GM21723 (cell line): ENCODE results near the gene RNF157.

ENCODE experiments used
- ATAC-seq: cut with Tn5 transposase; IDR thresholded peaks from one replicate; pipeline ENCODE4 v1.9.1; 2021; ENCODE audit warnings: mild to moderate bottlenecking, moderate library complexity; ENCODE audit not compliant: unreplicated experiment

Gene RNF157

DNA sequence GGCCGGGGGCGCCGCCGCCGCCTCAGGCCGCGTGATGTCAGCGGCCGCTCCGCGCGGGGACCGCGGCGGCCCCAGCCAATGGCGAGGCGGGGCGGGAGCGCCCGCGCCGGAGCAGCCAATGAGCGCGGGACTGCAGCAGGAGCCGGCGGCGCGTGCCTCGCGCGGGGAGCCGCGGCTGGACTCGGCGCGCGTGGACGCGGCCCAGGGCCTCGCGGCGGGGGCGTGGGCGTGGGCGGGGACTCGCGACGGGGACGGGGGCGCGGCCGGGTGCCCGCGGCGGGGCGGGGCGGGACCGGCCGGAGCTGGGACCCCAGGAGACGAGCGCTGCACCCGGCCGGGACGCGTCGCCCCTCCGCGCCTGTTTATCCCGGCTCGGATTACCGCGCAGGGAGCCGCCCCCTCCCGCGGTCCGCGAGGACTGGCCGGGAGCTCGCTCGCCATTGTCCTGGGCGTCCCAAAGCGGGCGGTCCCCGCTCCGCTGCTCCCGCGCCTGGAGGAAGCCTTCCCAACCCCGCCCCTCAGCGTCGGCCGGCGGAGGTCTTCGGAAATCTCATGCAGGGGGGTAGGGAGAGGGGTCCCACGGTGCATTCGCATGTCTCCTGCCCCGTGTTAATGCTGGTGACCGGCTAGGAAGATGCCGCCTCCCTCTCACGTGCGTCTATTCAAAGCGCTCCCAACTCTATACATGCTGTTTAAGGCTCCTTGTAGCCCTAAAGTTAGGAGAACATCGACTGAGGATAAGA is at the start of gene RNF157:
RNF157 (minus strand) TSS at position 33 of the 743 bp plus-strand sequence. CDS start 253 bp downstream, outside the sequence.
- ATAC-seq, result peak; percentile 57

DNA sequence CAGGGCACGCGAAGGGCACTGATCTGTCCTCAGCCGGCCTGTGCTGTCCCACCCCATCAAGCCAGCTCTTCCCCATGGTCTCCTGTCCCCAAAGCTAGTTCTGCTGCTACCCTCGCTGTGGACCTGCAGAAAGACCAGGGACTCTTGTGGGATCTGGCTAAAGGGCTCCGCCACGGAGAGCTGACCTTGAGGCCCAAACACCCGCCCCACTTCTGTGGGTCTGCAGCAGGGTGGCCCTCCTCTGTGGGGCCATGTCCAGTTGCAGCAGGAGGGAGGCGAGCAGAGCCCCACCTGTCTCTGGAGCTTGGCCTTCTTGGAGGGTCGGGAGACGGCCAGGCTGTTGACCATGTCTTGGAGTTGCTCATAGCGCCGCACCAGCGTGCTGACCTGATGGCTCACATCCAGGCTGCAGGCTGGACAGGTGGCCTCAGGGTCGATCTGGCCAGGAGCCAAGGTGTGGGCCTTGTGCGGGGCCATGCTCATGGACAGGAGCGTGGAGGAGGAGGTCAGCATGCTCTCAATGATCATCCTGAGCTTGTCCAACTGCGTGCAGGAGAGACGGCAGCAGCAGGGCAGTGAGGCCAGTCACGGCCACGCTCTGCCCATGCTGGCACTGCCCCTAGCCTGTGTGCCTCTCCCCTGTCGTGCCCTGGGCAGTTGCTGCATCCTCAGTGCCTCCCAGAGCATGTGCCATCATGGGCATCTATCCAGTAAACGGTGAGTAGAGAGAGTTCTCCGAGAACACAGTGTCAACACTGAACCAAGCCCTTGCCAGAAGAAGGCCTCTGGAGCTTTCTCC is 41.5 kb upstream of the RNF157 start:
- ATAC-seq, result no peak

DNA sequence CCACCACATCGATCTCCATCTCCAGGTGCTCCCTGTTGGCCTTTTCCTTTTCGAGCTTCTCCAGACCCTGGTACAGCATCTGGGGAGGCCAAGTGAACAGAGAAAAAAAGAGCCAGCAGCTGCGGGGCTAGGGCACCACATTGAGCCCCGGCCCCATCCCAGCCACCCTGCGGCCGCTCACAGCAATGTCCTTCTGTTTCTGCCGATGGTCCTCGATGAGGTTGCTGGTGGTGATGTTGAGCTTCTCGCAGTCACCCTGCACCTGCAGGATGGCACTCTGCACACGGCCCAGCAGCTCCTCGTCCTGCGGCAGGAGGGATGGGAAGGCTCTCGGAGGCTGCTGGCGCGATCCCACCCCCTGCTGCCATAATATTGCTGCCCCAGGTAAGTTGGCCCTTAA is 40.4 kb upstream of the RNF157 start:
- no peak for ATAC-seq

DNA sequence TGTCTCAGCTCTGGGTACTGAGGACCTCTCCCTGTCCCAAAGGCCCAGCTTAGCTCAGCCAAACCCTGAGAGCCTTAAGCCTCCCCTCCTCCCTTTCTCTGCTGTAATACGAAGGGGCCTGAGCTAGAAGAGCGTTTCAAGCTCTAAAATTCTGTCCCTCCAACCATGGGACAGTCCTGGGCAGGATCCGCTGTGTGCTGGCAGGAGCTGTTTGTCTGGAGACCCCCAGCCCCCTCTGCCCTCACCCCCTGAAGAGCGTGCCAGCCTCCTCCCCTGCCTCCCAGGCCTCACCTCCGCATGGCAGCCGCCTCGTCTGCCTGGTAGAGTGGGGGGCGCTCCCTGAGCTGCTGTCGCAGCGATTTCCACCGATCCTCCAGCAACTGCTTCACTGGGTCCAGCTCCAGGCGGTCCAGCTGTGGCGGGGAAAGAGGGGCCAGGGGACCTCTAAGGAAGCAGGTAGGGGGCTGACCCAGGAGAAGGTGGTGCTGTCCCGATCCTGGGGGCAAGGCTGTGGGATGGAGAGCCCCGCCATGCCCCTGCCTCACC is 39.5 kb upstream of the RNF157 start:
- ATAC-seq, result no peak

DNA sequence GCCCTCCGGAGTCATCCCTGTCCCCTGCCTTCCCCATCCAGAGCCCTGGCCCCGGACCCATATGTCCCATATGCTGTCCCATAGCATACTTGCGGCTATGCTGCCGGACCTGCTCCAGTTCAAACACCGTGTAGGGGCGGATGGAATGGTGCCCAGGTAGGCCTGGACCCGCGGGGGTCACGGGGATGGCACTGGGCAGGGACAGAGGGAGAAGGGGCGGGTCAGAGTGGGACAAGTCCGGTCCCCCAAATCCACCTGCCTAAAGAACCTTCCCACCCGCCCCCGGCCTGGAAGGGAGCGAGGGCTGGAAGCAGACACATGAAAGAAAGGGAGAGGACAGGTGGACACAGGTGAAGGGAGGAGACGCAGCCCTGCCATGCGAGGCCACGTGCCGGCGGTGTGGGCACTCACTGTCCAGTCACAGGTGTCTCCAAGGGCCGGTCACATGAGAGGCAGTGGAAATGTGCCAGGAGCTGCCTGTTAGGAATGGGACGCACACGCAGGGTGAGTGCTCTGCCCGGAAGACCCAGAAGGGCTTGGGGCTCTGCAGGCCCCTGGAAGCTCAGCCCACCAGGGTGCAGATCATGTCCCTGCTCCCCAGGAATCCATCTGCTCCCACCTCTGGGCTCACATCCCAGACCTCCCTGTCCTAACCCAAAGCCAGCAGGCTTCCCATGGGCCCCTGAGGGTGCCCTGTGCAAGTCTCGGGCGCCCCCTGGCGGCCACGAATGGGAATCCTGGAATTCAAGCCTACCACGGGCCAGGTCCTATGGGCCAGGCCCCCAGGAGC is 38.9 kb upstream of the RNF157 start:
- ATAC-seq, result no peak

DNA sequence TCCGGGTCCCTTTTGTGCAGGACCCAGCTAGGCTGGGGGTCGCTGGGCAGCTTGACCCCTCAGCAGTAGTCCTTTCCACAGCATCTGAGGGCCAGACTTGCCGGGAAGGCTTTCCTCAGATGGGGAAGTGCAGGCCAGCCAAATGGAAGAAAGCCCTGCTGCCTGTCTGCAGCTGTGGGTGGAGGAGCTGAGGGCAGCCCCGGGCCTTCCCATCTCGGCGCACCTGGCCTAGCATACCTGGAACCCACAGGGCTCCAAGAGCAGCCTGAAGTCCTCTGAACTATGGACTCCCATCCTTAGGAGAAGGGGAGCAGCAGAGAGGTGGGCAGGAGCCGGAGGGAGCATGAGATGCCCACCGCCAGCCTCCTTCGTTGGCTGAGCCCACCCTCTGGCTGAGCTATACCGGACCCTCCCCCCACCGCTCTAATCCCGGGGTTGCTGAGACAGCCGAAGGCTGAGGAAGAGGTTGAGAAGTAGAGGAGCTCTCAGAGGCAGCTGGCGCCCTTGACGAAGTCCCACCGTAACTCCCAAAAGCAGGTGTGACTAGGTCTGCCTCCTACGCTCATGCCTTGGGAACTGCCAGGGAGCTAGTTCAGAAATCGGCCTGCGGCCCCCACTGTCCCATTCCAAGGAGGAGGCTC is 38.1 kb upstream of the RNF157 start:
- no peak for ATAC-seq

DNA sequence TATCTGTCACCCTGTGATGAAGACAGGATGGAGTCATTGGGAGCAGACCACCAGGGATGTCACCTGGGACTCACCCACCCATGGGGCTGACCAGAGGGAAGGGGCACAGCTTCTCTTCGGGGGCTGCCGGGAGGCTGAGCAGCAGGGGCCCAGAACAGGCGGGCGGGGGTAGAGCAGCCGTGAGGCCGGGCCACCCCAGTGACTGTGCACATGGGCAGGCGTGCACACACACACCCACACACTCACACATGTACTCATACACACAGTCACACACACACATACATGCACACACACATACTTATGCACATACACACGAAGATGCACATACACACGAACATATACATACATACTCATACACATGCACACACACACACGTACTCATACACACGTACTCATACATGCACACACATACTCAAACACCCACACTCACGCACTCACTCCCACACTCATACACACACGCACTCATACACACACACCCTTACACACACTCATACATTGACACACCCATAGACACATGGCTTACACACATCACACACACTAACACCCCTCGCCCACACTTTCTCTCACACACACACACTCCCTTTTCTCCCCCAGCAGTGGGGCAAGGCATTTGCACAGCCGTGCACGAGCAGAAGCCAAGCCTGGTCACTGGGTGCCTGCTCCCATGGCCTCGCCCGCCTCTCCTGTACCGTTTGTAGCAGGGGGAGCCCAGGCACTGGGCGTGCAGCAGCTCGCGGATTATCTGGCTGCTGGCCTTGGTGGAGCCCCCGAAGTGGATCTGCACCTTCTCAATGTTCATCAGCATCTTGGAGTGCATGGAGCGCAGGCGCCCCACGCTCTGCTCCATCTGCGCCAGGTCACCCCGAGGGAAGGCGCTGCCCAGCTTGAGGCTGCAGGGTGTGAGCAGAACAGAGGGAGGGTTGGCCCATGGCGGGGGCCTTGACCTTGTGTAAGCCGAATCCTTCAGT is 37.3 kb upstream of the RNF157 start:
- no peak for ATAC-seq

DNA sequence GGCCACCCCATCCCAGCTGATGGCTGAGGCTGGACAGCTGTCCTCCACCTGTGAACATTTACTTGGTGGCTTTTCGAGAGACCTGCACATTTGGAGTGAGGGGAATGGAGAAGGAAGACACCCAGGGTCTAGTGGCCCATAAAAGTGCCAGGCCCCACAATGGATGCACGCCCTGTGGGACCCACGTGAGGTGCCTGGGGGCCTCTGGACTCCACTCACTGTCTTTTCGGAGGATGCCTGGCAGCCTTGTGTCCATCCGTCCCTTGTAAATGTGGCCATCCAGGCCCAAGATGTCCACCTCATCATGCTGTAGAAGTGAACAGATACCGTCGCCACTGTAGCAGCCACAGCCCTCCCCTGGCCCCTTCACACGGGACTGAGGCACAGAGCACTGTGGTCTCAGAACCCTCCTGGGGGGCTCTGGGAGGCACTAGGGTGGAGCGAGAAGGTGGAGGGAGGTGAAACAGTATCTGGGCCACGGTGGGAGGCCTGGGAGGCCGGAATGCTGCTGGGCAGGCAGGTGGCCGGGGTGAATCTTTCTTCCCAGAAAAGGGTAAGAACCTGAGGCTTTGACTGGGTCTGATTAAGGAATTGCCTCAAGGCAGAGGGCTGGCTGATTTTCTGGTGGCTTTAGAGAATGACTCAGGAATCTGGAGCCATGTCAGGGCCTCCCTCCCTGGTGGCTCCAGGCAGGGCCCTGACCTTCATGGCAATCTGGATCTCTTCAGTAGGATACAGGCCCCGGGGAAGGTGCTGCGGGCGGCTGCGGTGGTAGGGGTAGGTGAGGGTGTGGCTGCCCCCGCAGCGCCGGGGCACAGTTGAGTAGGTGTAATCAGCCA is 36.4 kb upstream of the RNF157 start:
- ATAC-seq, result no peak

DNA sequence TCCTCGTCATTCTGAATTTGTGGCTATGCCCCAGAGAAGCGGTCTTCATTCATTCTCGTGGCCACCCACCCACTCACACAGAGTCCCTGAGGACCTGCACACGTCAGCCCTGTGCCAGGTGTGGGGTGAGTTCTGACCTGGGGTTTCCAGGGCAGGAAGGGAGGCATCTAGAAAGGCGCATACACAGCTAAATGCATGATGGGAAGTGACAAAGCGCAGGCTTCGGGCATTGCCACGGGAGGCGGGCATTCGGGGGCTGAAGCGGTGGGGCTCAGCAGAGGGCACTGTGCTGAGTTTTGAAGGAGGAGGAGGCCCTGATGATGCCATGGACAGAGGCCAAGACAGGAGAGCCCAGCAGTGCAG is 35.8 kb upstream of the RNF157 start:
- ATAC-seq, result no peak

DNA sequence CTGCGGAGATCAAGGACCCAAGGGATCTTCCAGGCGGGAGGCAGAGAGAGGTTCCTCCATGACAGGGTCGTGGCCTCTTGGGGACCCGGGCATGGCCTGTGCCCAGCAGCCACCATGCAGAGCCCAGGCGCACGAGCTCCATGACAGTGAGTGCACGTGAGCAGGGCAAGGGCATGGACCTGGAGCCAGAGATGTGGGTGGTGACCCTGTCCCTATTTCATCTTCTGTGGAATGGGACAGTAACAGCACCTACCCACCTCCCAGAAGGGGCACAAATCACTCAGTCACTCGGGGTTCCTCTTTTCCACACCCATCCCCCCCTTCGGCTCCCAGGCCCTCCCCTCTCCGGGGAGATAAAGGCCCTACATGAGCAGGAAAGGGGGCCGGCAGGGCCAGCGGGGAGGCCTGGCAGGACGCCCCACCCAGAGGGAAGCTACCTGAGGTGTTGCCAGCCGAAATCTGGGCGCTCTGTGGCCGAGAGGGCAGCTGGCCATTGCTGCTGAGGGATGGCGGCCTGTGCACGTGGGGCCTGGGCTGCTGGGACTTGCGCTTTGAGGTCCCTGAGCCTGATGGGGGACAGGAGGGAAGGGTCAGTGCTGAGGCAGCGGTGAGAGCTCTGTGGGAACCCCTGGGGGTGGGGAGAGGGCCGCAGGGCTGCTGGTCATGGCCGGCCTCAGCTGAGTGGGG is 35.2 kb upstream of the RNF157 start:
- ATAC-seq, result no peak

DNA sequence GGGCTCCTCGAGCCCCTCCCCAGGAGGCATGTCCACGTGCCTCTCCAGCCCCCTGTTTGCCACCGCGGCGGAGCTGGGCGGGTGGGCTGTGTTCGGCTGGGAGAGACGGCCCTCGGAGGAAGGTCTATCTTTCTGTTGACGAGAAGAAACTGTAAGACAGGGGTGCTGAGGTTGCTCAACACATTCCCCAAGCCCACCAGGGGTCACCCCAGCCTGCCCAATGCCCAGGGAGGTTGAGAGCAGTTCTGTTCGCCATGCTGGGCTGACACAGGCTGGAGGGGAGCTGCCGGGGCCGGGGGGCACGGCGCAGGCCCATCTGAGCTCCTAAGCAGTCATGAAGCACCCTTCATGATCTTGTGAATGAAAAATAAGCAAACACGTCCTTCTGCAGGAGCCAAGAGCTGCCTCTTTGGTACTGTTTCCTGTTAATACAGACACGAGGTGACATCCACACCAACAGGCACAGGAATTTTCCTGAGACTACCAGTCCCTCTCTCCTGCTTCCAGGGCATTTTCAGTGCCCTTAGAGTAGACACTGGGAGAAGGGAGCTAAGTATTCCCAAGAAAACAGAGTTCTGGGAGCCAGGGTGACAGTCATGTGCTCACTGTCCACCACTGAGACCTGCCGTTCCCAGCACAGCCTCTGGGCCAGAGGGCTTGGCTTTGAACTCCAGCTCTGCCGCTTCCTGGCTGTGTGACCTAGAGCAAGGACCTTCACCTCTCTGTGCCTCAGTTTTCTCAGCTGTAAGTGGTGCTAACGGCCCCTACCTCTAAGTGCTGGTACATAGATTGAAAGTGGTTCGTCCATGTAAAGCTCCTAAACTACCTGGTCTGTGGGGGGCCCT is 34.0 kb upstream of the RNF157 start:
- ATAC-seq, result no peak

DNA sequence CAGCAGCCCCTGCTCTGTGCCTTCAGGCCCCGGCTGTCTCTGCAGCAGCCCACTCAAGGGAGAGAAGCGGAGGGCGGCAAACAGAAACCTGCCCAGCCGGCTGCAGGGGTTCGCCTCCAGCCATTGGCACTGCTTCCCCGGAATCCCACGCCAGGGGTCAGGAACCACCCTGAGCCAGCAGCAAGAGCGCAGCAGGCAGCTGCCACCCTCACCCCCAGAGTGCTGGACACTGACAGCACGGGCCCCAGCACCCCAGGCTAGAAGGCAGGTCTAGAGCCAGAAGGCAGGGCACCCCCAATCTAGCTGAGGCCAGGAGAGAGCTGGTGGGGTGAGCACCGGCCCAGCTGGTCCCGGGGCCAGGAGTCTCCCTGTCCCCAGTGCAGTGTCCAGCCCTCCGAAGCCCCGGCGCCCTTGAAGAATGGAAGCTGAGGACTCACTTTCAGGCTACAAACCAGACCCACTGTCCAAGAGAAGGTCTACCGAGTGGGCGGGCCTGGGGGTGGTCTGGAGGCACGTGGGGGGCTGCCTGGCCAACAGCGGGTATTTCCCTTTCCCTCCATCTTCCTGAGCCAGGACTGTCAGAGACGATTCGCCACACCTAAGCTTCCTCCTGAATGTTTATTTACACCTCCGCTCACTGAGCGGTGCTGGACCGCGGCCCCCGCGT is 33.3 kb upstream of the RNF157 start:
- no peak for ATAC-seq

DNA sequence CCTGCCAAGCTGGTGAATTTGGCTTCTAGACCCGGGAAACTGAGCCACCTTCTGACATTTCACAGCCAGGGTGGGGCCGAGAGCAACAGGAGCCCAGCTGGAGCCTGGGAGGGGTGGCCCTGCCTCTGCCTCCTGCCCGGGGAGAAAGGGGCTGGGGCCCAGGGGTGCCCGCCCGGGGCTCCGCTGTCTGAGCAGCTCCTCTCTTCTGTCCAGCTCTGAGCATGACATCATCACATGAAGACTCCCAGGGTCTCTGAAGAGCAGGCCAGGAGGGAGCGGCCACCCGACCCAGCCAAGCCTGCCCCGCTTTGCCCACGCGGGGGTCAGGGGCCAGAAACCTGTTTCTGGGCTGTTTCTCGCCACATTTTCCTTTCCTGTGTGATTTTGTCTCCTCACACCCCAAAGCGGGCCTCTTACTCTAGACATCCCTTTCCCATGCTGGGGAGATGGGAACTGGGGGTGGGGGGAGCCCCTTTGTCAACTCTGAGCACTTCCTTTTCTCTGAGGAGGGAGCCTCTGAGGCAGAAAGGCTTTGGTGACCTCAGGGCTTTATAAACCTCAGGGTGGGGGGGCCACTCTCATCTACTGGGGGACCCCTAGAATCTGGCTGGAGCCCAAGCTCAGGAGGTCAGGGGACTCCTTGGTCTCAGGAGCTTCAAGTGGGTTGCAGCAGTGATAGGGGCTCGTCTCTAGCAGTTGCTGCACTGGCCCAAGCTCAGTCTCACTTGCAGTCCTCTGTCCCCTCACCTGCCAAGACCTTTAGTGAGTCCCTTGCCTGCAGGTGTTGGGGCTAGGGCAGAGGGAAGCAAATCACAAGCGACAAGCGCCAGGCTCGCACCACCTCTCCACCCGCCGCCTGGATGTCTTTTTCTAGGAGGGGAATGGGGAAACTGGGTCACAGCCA is 32.5 kb upstream of the RNF157 start:
- ATAC-seq, result peak; percentile 22

DNA sequence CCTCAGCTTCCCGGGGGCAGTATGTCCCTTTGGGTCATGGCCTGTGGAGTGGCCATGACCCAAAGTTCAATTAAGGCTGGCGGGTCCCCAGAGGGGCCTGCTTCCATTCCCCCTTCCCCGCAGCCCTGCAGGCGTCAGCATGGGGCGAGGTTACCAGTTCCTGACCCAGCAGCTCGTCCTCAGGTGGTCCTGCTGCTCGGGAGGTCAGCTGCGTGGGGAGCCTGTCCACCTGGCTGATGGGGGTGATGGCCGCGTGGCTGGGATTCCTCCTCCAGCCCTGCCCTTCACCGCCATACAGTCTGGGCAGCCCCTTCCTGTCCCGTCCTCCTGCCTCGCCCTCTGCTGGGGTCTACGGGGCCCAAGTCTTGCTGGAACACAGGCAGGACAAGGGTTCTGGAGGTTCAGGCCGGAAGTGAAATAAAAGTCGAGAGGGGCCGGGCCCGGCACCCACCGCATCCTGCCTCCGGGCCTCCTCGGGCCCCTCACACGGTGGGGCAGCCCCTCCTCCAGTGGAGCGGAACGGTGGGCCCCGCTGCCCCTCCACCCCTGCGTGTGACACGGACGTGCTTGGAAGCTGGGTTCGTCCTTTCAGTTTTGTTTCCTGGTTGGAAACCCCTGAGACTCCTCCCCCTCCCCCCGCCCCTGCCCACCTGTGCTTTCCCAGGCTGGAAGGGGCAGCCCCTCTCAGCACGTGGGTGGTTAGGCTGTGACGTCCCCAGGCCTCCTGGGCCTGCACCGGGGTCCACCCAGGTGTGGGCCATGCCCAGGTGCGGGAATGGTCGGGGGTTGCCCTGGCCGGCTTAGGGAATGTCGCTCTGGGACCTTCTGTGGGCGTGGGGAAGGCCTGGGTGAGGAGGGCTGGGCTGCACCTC is 31.6 kb upstream of the RNF157 start:
- ATAC-seq, result peak; percentile 50
